B cell (primary cell): ENCODE results near the gene SGCA. TPM values are rescaled to one million over a fixed set of nuclear protein-coding genes. Genes with fewer than 3 reads are reported as not detected.

Experiments used
- ATAC-seq: fragments of 200-7000 bp; cut with Tn5 transposase; one replicate; pipeline ENCODE4 v1.10.0; 2021; ENCODE audit warnings: low read depth, mild to moderate bottlenecking, moderate number of reproducible peaks, moderate library complexity
- CTCF ChIA-PET: fragments of 350-600 bp; sonication (Branson Sonifier 250); formaldehyde crosslinking; loops from one replicate; lab custom pipeline; 2021; ENCODE audit warnings: antibody characterized with exemption, inconsistent platforms; lab: Charles Lee
- POLR2A ChIA-PET: fragments of 350-600 bp; sonication (Branson Sonifier 250); formaldehyde crosslinking; loops from one replicate; lab custom pipeline; 2021; ENCODE audit warnings: antibody characterized with exemption; lab: Charles Lee
- DNase-seq: peaks from one replicate; pipeline ENCODE4 v3.0.0; 2013
- H2AFZ ChIP-seq: 2 replicates; pipeline ENCODE4 v1.6.1; 2012; ENCODE audit warnings: mild to moderate bottlenecking, low read depth, low read length; ENCODE audit not compliant: insufficient read depth, poor library complexity, severe bottlenecking
- H3K27ac ChIP-seq, 2 donors: 1 replicate in 1 of 2; 2 replicates in 1 of 2; pipeline ENCODE4 v1.5.1; 2012 to 2013; ENCODE audit warnings: low read length in 2 of 2, mild to moderate bottlenecking in 2 of 2, moderate library complexity in 1 of 2
- H3K27me3 ChIP-seq, 4 experiments: fragments of 200-600 bp in 1 of 4; sonication (generic) in 1 of 4; replicated peaks in 1 of 4; 1 replicate in 2 of 4; 2 replicates in 2 of 4; pipeline versions ENCODE4 v1.6.1 to v1.7.0; 2013 to 2016; ENCODE audit warnings: low read length in 3 of 4, mild to moderate bottlenecking in 2 of 4, mixed read lengths in 1 of 4, moderate library complexity in 1 of 4; ENCODE audit not compliant: insufficient read depth in 4 of 4, control insufficient read depth in 3 of 4; ENCODE audit errors: control extremely low read depth in 1 of 4
- H3K36me3 ChIP-seq, 2 experiments: replicated peaks in 1 of 2; 1 replicate in 1 of 2; 2 replicates in 1 of 2; pipeline versions ENCODE4 v1.6.1 to v1.7.1; 2013; ENCODE audit warnings: low read length in 1 of 2; ENCODE audit not compliant: insufficient read depth in 2 of 2, control insufficient read depth in 1 of 2; ENCODE audit errors: control extremely low read depth in 1 of 2, extremely low read depth in 1 of 2
- H3K4me1 ChIP-seq, 2 donors: fragments of 200-600 bp in 1 of 2; sonication (generic) in 1 of 2; 1 replicate in 1 of 2; 2 replicates in 1 of 2; pipeline versions ENCODE4 v1.5.1 to v1.6.1; 2013 to 2017; ENCODE audit warnings: low read length in 2 of 2; ENCODE audit not compliant: control insufficient read depth in 2 of 2, insufficient read depth in 2 of 2
- H3K4me2 ChIP-seq: replicated peaks from 2 replicates; pipeline ENCODE3; 2012; ENCODE audit warnings: mild to moderate bottlenecking, low read depth, low read length; ENCODE audit not compliant: poor library complexity, severe bottlenecking
- H3K4me3 ChIP-seq, 5 experiments: fragments of 200-600 bp in 1 of 5; sonication (generic) in 1 of 5; 1 replicate in 3 of 5; 2 replicates in 2 of 5; pipeline versions ENCODE4 v1.5.1 to v1.7.0; 2011 to 2016; ENCODE audit warnings: low read length in 4 of 5, mild to moderate bottlenecking in 4 of 5, low read depth in 2 of 5, control low read depth in 1 of 5, moderate library complexity in 1 of 5; ENCODE audit not compliant: insufficient read depth in 1 of 5; ENCODE audit errors: control extremely low read depth in 1 of 5, extremely low read depth in 1 of 5
- H3K79me2 ChIP-seq: fragments of 200-600 bp; sonication (generic); one replicate; pipeline ENCODE4 v1.6.0; 2016; ENCODE audit warnings: low read length; ENCODE audit not compliant: control insufficient read depth, insufficient read depth
- H3K9ac ChIP-seq: fragments of 200-600 bp; sonication (generic); 2 replicates; pipeline ENCODE4 v1.6.1; 2017; ENCODE audit warnings: mild to moderate bottlenecking, low read length, moderate library complexity
- H3K9me3 ChIP-seq, 3 donors: one replicate each; pipeline versions ENCODE4 v1.6.1 to v1.7.1; 2013; ENCODE audit warnings: low read length in 2 of 3; ENCODE audit not compliant: control insufficient read depth in 2 of 3, insufficient read depth in 1 of 3; ENCODE audit errors: control extremely low read depth in 1 of 3
- H4K20me1 ChIP-seq: 2 replicates; pipeline ENCODE4 v1.6.0; 2012; ENCODE audit warnings: mild to moderate bottlenecking, low read length; ENCODE audit not compliant: insufficient read depth, control insufficient read depth, poor library complexity, severe bottlenecking
- H3K27ac Mint-ChIP-seq: one replicate; pipeline ENCODE4 v1.8.0; 2021; ENCODE audit warnings: mixed read lengths
- H3K27me3 Mint-ChIP-seq: one replicate; pipeline ENCODE4 v1.8.0; 2021; ENCODE audit warnings: mixed read lengths
- H3K4me1 Mint-ChIP-seq: one replicate; pipeline ENCODE4 v1.8.0; 2021; ENCODE audit warnings: mixed read lengths
- H3K4me3 Mint-ChIP-seq: one replicate; pipeline ENCODE4 v1.8.0; 2021; ENCODE audit warnings: mixed read lengths
- H3K9me3 Mint-ChIP-seq: one replicate; pipeline ENCODE4 v1.8.0; 2022; ENCODE audit warnings: mixed read lengths; ENCODE audit not compliant: insufficient read depth
- CTCF ChIP-seq: fragments of 200-600 bp; IDR thresholded peaks from one replicate; pipeline ENCODE4 v1.8.0; 2022; ENCODE audit warnings: antibody characterized with exemption, mild to moderate bottlenecking
- EZH2 ChIP-seq: IDR thresholded peaks from 2 replicates; pipeline ENCODE4 v1.6.1; 2012; ENCODE audit warnings: borderline replicate concordance, low read depth, mild to moderate bottlenecking, moderate library complexity, low read length; ENCODE audit not compliant: insufficient read depth, poor library complexity, severe bottlenecking
- WGBS: methylation state at CpG from one replicate; pipeline ENCODE4 v1.1.5; 2013; ENCODE audit warnings: missing lambda C conversion rate; ENCODE audit not compliant: insufficient coverage; 5-methylcytosine and 5-hydroxymethylcytosine counted together
- intact Hi-C: fragments of 100-400 bp; cut with micrococcal nuclease; formaldehyde crosslinking; loops from one replicate; pipeline ENCODE4 v1.10.0; 2022
- polyA plus RNA-seq: library from polyadenylated mRNA; depleted of rRNA; stranded (reverse); fragments of >200 nt; gene quantifications from 2 replicates; pipeline ENCODE4 v1.2.3, GENCODE V29; 2012
- total RNA-seq, 2 donors: library from RNA; stranded (reverse); fragments of 120-200 nt in 1 of 2; gene quantifications; 1 replicate in 1 of 2; 2 replicates in 1 of 2; pipeline versions ENCODE4 v1.2.3 to v1.2.4, GENCODE V29; 2013 to 2022

Gene SGCA
- total and polyA plus RNA-seq, 2 donors (not counting 1 experiment from before 2014, with no cell fraction given) = 4.4 to 4.5 TPM

GRCh38 chr17:50180620-50181019, 14.8 kb downstream of the SGCA start:
- no peak for ATAC-seq
- H3K27ac Mint-ChIP-seq = no peak overlapping the region
- H3K9ac ChIP-seq = no peak overlapping the region
- DNase-seq = no peak
- H3K27me3 ChIP-seq = no peaks in the 10 kb centered on the region
- H3K4me1 Mint-ChIP-seq = peaks cover 42% of the 10 kb centered on the region
- no peak overlapping the region for H3K27ac ChIP-seq
- 98% methylated on average over 6 of the region's 12 CpGs for WGBS
- H3K9me3 ChIP-seq = no peaks in the 10 kb centered on the region
- H3K4me2 ChIP-seq = no peak overlapping the region
- peaks cover 31 to 38% of the 10 kb centered on the region in 2 donors for H3K4me1 ChIP-seq
- H3K4me3 Mint-ChIP-seq = no peak overlapping the region
- no peak overlapping the region for H3K4me3 ChIP-seq
- H3K79me2 ChIP-seq = no peaks in the 10 kb centered on the region
- no peak overlapping the region for H2AFZ ChIP-seq
- H4K20me1 ChIP-seq = no peaks in the 10 kb centered on the region
- no peaks in the 10 kb centered on the region for H3K9me3 Mint-ChIP-seq
- no peaks in the 10 kb centered on the region for H3K27me3 Mint-ChIP-seq
- CTCF ChIA-PET = interaction anchor here (0.6 to 2.0 kb wide), 3 partner anchors 11 to 20 kb away, joined by 3 to 5 read pairs (median 3); no protein-coding TSS in a partner anchor
- intact Hi-C loops = no loop called here
- POLR2A ChIA-PET = no interaction called here
- no peaks in the 10 kb centered on the region for H3K36me3 ChIP-seq
- TF ChIP-seq CTCF (no peak), EZH2 (no peak)

- Histone ChIP-seq H3K9me3 (no peaks in the 10 kb centered on the region), H3K4me2 (no peak overlapping the region), H3K36me3 (no peaks in the 10 kb centered on the region), H3K27ac (no peak overlapping the region), H2AFZ (no peak overlapping the region), H4K20me1 (no peaks in the 10 kb centered on the region), H3K4me1 (peaks cover 32 to 43% of the 10 kb centered on the region in 2 donors), H3K4me3 (no peak overlapping the region), H3K79me2 (no peaks in the 10 kb centered on the region), H3K27me3 (no peaks in the 10 kb centered on the region), H3K9ac (no peak overlapping the region)
- Mint-ChIP-seq H3K9me3 (no peaks in the 10 kb centered on the region), H3K27me3 (no peaks in the 10 kb centered on the region), H3K4me3 (no peak overlapping the region), H3K27ac (no peak overlapping the region), H3K4me1 (peaks cover 46% of the 10 kb centered on the region)
- no peak for DNase-seq
- 93% methylated on average over 7 of the region's 13 CpGs for WGBS
- intact Hi-C loops = no loop called here
- TF ChIP-seq EZH2 (no peak), CTCF (no peak)
- ChIA-PET POLR2A (no interaction called here), CTCF (interaction anchor here (0.6 to 2.0 kb wide), 7 partner anchors 12 to 86 kb away, joined by 3 to 5 read pairs (median 3); partner anchors contain the start of gene PDK2)
- no peak for ATAC-seq
These were observed 15.3 kb downstream of the SGCA start for GRCh38 chr17:50181144-50181543.
